ENCODE measurements around the gene SBF2. TPM values are rescaled to one million over a fixed set of nuclear protein-coding genes. Genes with fewer than 3 reads are reported as not detected.
"Not testable (repeated sequence)": the region's sequence is repeated elsewhere in the genome, so short reads cannot be mapped to it uniquely, and the experiment has no call there.

SBF2 gene
- total RNA-seq, 1 donor from 2014 or later: 34.5 TPM

- TF ChIP-seq CTCF (IDR thresholded peaks at IDR 0.05): no peak
- intact Hi-C loops (cut with DNase I): no loop called here
- DNase-seq (ENCODE audit: low spot score in 2 of 2): no peak
- H3K27ac ChIP-seq: peak overlapping the region in 1 of 2 donors; percentile 41
- H3K4me3 ChIP-seq: no peak overlapping the region
- peaks cover 3 to 8% of the 10 kb centered on the region in 2 donors for H3K4me1 ChIP-seq
- no peaks in the 10 kb centered on the region for H3K9me3 ChIP-seq
- peaks cover 30 to 33% of the 10 kb centered on the region in 2 donors for H3K36me3 ChIP-seq
- no peaks in the 10 kb centered on the region for H3K27me3 ChIP-seq
Observed at GRCh38 chr11:9750551-9750950, 543.5 kb downstream of the SBF2 start.

- TF ChIP-seq CTCF (IDR thresholded peaks at IDR 0.05): peak; percentile 76 to 88 (median 80)
- DNase-seq (ENCODE audit: low spot score in 2 of 2): peak in 1 of 2 donors; percentile 80
- Histone ChIP-seq H3K27ac (peak overlapping the region; percentile 15 to 31), H3K27me3 (no peaks in the 10 kb centered on the region), H3K9me3 (no peaks in the 10 kb centered on the region), H3K36me3 (peaks cover 30 to 33% of the 10 kb centered on the region in 2 donors), H3K4me3 (no peak overlapping the region), H3K4me1 (peaks cover 3 to 8% of the 10 kb centered on the region in 2 donors)
- intact Hi-C loops (cut with DNase I): loop anchor here (1.0 to 5.0 kb wide), 4 partner anchors 91 to 581 kb away; no protein-coding TSS in a partner anchor
Observed at GRCh38 chr11:9748361-9748970, 545.6 kb downstream of the SBF2 start.

GRCh38 chr11:9747828-9748227 lies 546.2 kb downstream of the SBF2 start:
- Histone ChIP-seq H3K27me3 (no peaks in the 10 kb centered on the region), H3K36me3 (peaks cover 30 to 33% of the 10 kb centered on the region in 2 donors), H3K27ac (peak overlapping the region; percentile 15 to 31), H3K4me3 (no peak overlapping the region), H3K9me3 (no peaks in the 10 kb centered on the region), H3K4me1 (peaks cover 3 to 8% of the 10 kb centered on the region in 2 donors)
- no peak for TF ChIP-seq CTCF (IDR thresholded peaks at IDR 0.05)
- no peak for DNase-seq (ENCODE audit: low spot score in 2 of 2)
- intact Hi-C loops (cut with DNase I): loop anchor here (1.0 to 5.0 kb wide), 4 partner anchors 91 to 581 kb away; no protein-coding TSS in a partner anchor

GRCh38 chr11:9747229-9747628 lies 546.8 kb downstream of the SBF2 start:
- Histone ChIP-seq H3K4me3 (no peak overlapping the region), H3K4me1 (peaks cover 3 to 8% of the 10 kb centered on the region in 2 donors), H3K27me3 (no peaks in the 10 kb centered on the region), H3K9me3 (no peaks in the 10 kb centered on the region), H3K36me3 (peaks cover 33 to 37% of the 10 kb centered on the region in 2 donors), H3K27ac (peak overlapping the region in 1 of 2 donors; percentile 31)
- intact Hi-C loops (cut with DNase I): loop anchor here (5.0 kb wide), 3 partner anchors 90 to 580 kb away; no protein-coding TSS in a partner anchor
- DNase-seq (ENCODE audit: low spot score in 2 of 2): no peak
- TF ChIP-seq CTCF (IDR thresholded peaks at IDR 0.05): no peak

GRCh38 chr11:9745411-9746211 lies 548.4 kb downstream of the SBF2 start:
- intact Hi-C loops (cut with DNase I): loop anchor here (5.0 kb wide), 3 partner anchors 88 to 578 kb away; no protein-coding TSS in a partner anchor
- DNase-seq (ENCODE audit: low spot score in 2 of 2): no peak
- Histone ChIP-seq H3K4me3 (no peak overlapping the region), H3K27ac (no peak overlapping the region), H3K27me3 (no peaks in the 10 kb centered on the region), H3K4me1 (peaks cover 3 to 8% of the 10 kb centered on the region in 2 donors), H3K9me3 (no peaks in the 10 kb centered on the region), H3K36me3 (peaks cover 32 to 35% of the 10 kb centered on the region in 2 donors)
- TF ChIP-seq CTCF (IDR thresholded peaks at IDR 0.05): no peak

GRCh38 chr11:9743512-9743911 lies 550.5 kb downstream of the SBF2 start:
- H3K4me3 ChIP-seq; H3K27me3 ChIP-seq; intact Hi-C loops (cut with DNase I); H3K4me1 ChIP-seq; H3K9me3 ChIP-seq; H3K27ac ChIP-seq; DNase-seq (ENCODE audit: low spot score in 2 of 2): not testable (repeated sequence)
- peaks cover 23 to 31% of the 10 kb centered on the region in 2 donors for H3K36me3 ChIP-seq
